ENCODE results near the gene LRP2. TPM values are rescaled to one million over a fixed set of nuclear protein-coding genes. Genes with fewer than 3 reads are reported as not detected.

LRP2 gene
- total and polyA plus RNA-seq, 2 of the 8 experiments (the other 6 are each of a cell fraction or from before 2014, with no cell fraction given), result 2.0 to 2.9 TPM

DNA sequence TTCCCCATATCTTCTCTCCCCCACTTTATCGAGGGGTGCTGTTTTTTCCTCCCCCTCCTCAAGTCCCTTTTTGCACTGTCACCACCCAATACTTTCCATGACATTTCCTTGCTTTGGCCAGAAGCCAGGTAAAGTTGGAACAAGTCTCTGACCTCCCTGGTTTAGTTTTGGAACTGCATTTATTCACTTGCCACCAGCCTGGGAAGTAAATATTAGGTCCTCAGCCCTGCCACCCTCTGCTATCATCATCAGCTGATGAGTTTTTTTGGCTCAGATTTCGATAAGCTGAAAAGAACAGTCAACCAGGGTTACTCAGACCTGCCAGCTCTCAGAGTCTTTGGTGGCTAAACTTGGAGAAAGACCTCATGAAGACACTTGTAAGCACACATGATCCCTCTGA is 246.0 kb downstream of the LRP2 start:
- H3K4ac ChIP-seq (replicated peaks; ENCODE audit: insufficient read length, low read depth, low read length), result no peak overlapping the region
- H3K4me1 ChIP-seq (replicated peaks in 1 of 4; ENCODE audit: control insufficient read depth in 3 of 4, insufficient read depth in 4 of 4, low read length in 3 of 4), result peaks cover 0 to 3% (median 0%) of the 10 kb centered on the region in 4 experiments; a peak in 1 of 7 replicates
- no peak for DNase-seq (ENCODE audit: low read depth in 1 of 2, low spot score in 2 of 2)
- H3K9ac ChIP-seq (replicated peaks in 1 of 4; ENCODE audit: extremely low read depth in 1 of 4, low read depth in 3 of 4, low read length in 3 of 4), result no peak overlapping the region
- no peak overlapping the region for H4K91ac ChIP-seq (replicated peaks; ENCODE audit: insufficient read length, low read length)
- no peak overlapping the region for H3K14ac ChIP-seq (ENCODE audit: insufficient read length)
- no peaks in the 10 kb centered on the region for H3K36me3 ChIP-seq (ENCODE audit: control insufficient read depth in 2 of 4, insufficient read depth in 4 of 4, low read length in 3 of 4)
- H2AFZ ChIP-seq (ENCODE audit: low read length), result no peak overlapping the region
- H4K8ac ChIP-seq (ENCODE audit: extremely low read depth, insufficient read depth, low read length), result no peak overlapping the region
- H3K9me3 ChIP-seq (ENCODE audit: insufficient read depth in 2 of 2, low read depth in 1 of 2, low read length in 1 of 2), result no peaks in the 10 kb centered on the region
- no peak overlapping the region for H2BK15ac ChIP-seq (ENCODE audit: low read length)
- no peak for FAIRE-seq
- no peak overlapping the region for H3K18ac ChIP-seq (ENCODE audit: extremely low read depth, low read length)
- H2AK5ac ChIP-seq (ENCODE audit: low read depth, low read length), result no peak overlapping the region
- no peak overlapping the region for H2BK5ac ChIP-seq (ENCODE audit: low read depth, low read length)
- no peaks in the 10 kb centered on the region for H3K79me1 ChIP-seq (ENCODE audit: low read depth, low read length)
- H3K27me3 ChIP-seq (replicated peaks in 1 of 4; ENCODE audit: control insufficient read depth in 3 of 4, extremely low read depth in 1 of 4, insufficient read depth in 3 of 4, low read length in 3 of 4), result no peaks in the 10 kb centered on the region
- CTCF ChIA-PET (ENCODE audit: partially characterized antibody), result interaction anchor here (1.0 to 2.1 kb wide), 3 partner anchors 8 to 22 kb away, joined by 3 to 7 read pairs (median 4); no protein-coding TSS in a partner anchor
- H3K79me2 ChIP-seq (ENCODE audit: control insufficient read depth in 1 of 2, insufficient read depth in 2 of 2, low read length in 2 of 2), result no peaks in the 10 kb centered on the region
- H3K27ac ChIP-seq (ENCODE audit: low read depth, low read length), result no peak overlapping the region
- H3K23ac ChIP-seq (ENCODE audit: insufficient read length), result no peak overlapping the region
- H4K5ac ChIP-seq (ENCODE audit: insufficient read length, low read depth, low read length), result no peak overlapping the region
- H2BK120ac ChIP-seq (replicated peaks; ENCODE audit: low read depth, low read length), result no peak overlapping the region
- H3K4me3 ChIP-seq (ENCODE audit: extremely low read depth in 1 of 4, insufficient read depth in 2 of 4, low read depth in 3 of 4, low read length in 4 of 4), result no peak overlapping the region
- no peaks in the 10 kb centered on the region for H4K20me1 ChIP-seq (replicated peaks in 1 of 2; ENCODE audit: control insufficient read depth in 1 of 2, insufficient read depth in 2 of 2, low read length in 2 of 2)
- H3K56ac ChIP-seq (replicated peaks; ENCODE audit: insufficient read length, low read depth, low read length), result no peak overlapping the region
- POLR2A ChIA-PET (ENCODE audit: partially characterized antibody), result no interaction called here
- WGBS, 2 experiments (ENCODE audit: extremely low coverage in 1 of 2, insufficient coverage in 1 of 2, insufficient read length in 1 of 2, insufficient replicate concordance in 2 of 2, low coverage in 1 of 2, low lambda C conversion rate in 2 of 2, missing lambda C conversion rate in 1 of 2), result 89% methylated on average over 2 of the region's 2 CpGs; no CpG with 5 or more reads in 1 of the 2 experiments
- no peak overlapping the region for H2BK12ac ChIP-seq (ENCODE audit: low read depth, low read length)
- no peak overlapping the region for H2BK20ac ChIP-seq (ENCODE audit: low read length)
- no peaks in the 10 kb centered on the region for H3K23me2 ChIP-seq (ENCODE audit: low read depth, low read length)
- no peak overlapping the region for H3K4me2 ChIP-seq (ENCODE audit: insufficient read depth in 1 of 2, low read depth in 2 of 2, low read length in 2 of 2)
- TF ChIP-seq POU5F1 (IDR thresholded peaks at IDR 0.05; ENCODE audit: low read depth, low read length) (no peak), ASH2L (IDR thresholded peaks at IDR 0.05; ENCODE audit: low read length) (no peak), PHF8 (conservative IDR thresholded peaks at IDR 0.05; ENCODE audit: low read depth, low read length) (no peak), NANOG (IDR thresholded peaks at IDR 0.05; ENCODE audit: insufficient read depth, low read depth, low read length, poor library complexity, severe bottlenecking) (no peak), KDM1A (IDR thresholded peaks at IDR 0.05; ENCODE audit: borderline replicate concordance, low read length) (no peak), KDM4A (IDR thresholded peaks at IDR 0.05; ENCODE audit: low read depth, low read length, severe bottlenecking) (no peak), FOSL1 (IDR thresholded peaks at IDR 0.05; ENCODE audit: insufficient read depth, low read depth, low read length) (no peak)
- TF ChIP-seq, protein P1, sequence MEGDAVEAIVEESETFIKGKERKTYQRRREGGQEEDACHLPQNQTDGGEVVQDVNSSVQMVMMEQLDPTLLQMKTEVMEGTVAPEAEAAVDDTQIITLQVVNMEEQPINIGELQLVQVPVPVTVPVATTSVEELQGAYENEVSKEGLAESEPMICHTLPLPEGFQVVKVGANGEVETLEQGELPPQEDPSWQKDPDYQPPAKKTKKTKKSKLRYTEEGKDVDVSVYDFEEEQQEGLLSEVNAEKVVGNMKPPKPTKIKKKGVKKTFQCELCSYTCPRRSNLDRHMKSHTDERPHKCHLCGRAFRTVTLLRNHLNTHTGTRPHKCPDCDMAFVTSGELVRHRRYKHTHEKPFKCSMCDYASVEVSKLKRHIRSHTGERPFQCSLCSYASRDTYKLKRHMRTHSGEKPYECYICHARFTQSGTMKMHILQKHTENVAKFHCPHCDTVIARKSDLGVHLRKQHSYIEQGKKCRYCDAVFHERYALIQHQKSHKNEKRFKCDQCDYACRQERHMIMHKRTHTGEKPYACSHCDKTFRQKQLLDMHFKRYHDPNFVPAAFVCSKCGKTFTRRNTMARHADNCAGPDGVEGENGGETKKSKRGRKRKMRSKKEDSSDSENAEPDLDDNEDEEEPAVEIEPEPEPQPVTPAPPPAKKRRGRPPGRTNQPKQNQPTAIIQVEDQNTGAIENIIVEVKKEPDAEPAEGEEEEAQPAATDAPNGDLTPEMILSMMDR (IDR thresholded peaks at IDR 0.05; ENCODE audit: control extremely low read depth in 1 of 3, insufficient read depth in 1 of 3, low read depth in 1 of 3, low read length in 3 of 3), result no peak
- TF ChIP-seq, protein P2, sequence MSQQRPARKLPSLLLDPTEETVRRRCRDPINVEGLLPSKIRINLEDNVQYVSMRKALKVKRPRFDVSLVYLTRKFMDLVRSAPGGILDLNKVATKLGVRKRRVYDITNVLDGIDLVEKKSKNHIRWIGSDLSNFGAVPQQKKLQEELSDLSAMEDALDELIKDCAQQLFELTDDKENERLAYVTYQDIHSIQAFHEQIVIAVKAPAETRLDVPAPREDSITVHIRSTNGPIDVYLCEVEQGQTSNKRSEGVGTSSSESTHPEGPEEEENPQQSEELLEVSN (IDR thresholded peaks at IDR 0.05), result no peak
- TF ChIP-seq, protein P3, sequence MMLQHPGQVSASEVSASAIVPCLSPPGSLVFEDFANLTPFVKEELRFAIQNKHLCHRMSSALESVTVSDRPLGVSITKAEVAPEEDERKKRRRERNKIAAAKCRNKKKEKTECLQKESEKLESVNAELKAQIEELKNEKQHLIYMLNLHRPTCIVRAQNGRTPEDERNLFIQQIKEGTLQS (IDR thresholded peaks at IDR 0.05; ENCODE audit: insufficient read depth, low read depth, low read length), result no peak

Measured in H1 (cell line).